Activated T-cell treated with anti-CD3 and anti-CD28 coated beads for 48 hours (primary cell): ENCODE measurements around the gene TNS3.

Experiments
- DNase-seq: peaks from one replicate; pipeline ENCODE4 v3.0.0-alpha.2; 2020; ENCODE audit warnings: low read depth

Gene TNS3

DNA sequence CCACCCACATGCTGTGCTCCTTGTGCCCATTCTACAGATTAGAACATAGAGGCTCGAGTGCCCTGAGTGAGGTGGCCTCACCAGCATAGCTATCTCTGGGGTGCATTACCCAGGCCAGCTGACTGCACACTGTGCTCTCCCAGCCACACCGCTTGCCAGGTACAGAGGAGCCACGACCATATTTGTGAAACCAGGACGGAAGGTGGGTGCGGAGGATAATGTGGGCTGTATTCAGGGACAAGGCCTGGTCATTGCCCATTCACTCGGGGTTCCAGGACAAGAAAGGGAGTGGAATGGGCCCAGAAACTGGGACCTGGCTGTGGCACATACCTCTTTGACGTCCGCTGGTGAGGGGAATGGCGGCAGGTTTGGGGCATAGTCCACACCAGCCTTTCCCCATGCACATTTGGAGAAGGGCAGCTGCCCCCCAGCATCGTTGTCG is 236.0 kb downstream of the TNS3 start:
- DNase-seq: no peak

DNA sequence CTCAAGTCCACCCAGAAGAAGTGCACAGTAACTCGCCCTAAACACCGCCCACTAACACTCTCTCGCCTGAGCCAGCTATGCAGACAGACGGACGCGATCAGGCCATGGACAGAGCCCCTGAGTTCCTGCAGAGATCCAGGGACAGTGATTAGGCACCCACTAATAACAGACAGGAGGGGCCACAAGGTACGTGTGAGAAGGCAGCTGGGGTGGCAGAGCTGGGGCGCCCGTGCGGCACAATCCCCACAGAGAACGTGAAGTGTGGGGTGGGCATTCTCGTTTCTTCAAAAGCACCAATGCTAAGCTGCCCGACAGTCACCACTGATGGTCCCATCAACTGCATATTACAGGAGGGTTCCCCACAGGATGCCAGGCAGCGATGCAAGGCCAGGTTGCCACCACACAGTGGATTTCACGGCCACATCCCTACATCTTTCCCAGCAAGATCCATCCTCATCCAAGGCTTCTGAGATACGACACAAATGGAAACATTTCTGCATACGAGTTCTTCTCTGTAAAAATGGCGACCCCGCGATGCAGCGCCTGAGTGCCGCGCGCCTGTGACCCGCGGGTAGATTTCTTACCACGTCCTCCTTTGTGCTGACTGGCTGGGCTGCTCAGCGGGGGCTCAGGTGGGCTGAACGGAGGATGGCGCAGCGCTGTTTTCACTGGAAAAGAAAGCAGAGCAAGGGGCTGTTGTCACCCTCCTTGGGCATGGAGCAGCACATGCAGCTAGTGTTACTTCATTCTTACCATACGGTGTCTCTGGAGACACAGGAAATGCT is 237.5 kb downstream of the TNS3 start:
- DNase-seq: no peak

DNA sequence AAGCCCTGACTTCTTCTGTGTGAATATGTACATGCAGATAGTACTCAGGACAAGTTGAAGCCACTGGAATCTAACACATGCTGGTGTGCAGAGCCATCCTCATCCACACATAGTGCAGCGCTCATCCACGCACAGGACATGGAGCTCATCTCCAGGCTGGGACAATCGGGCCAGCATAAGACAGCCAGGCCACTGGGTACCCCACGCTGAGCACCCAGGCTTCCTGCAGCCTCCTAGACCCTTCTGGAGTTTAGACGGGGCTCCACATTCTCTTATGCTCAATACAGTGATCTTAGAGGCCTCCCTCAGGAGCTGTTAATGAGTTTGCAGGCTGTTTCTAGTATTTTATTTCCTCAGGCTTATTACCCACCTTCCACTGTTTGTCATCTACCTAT is 238.9 kb downstream of the TNS3 start:
- DNase-seq: no peak

DNA sequence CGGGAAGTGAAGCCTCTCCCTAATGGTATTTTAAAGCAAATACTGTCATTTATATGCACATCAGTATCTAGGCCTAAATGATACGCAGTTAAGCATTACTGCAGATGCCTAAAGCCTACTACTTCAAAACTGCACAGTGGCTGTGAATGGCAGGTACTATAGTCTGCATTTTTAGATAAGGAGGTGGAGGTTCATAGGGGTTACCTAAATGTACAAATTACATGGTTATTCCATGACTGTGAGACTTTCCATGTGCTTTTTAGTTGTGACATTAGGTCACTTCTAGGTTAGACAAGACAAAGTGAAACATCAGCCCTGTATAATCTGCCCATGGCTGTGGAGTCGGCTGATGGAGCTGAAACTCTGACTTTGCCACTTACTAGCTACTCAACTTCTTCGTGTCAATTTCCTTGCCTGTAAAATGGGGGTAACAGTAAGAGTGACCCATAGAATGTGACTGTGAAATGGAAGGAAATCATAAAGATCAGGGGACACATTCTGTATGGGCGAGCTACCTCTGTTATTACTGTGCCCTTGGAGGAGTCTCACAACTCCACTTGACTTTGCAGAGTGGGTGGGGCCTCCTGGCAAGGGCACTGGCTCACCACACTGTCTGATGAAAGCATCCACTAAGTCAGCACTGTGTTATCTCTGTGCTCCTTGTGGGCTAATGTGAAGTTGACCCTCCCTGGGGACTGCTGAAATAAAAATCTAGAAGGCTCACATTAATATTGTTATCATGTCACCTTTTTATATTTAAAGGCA is 239.4 kb downstream of the TNS3 start:
- no peak for DNase-seq

DNA sequence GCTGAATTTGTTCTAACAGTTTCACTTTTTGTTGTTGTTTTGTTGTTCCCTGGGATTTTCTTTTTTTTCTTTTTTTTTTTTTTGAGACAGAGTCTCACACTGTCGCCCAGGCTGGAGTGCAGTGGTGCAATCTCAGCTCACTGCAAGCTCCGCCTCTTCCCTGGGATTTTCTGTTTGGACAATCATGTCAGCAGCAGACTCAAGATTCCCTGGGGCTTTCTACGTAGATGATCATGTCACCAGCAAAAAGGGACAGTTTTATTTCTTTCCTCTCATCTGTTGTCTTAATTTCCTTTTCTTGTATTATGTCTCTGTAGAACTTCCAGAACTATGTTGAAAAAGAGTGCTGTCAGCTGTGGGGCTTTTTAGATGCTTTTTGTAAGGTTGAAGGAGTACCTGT is 241.4 kb downstream of the TNS3 start:
- DNase-seq: no peak

DNA sequence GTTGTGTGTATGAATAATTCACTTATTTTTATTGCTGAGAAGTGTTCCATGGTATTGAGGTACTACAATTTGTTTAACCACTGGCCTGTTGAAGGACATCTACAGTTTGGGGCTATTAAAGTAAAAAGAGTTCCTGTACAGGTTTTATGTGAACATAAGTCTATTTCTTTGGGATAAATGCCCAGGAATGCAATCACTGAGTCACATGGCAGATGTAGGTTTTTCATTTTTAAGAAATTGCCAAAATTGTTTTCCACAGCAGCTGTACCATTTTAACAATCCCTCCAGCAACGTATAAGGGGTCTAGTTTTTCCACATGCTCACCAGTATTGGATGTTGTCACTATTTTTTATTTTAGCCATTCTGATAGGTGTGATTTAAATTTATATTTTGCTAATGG is 243.9 kb downstream of the TNS3 start:
- no peak for DNase-seq

DNA sequence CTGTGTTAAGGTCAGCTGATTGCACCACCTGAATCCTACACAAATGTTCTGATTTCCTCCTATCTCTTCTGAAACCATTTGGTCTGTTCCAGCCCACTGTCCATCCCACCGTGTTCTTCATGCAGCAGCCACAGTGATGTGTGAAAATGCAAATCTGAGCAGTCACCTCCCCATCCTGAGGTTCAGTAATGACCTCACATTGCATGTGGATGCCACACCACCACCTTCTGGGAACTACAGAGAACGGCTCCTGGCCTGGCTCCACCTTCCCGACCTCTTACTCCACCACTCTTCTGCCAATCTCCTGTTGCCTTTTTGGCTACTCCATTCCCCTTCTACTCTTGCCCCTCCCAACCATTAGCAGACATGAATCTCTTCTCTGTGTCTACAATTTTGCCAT is 244.4 kb downstream of the TNS3 start:
- DNase-seq: no peak

DNA sequence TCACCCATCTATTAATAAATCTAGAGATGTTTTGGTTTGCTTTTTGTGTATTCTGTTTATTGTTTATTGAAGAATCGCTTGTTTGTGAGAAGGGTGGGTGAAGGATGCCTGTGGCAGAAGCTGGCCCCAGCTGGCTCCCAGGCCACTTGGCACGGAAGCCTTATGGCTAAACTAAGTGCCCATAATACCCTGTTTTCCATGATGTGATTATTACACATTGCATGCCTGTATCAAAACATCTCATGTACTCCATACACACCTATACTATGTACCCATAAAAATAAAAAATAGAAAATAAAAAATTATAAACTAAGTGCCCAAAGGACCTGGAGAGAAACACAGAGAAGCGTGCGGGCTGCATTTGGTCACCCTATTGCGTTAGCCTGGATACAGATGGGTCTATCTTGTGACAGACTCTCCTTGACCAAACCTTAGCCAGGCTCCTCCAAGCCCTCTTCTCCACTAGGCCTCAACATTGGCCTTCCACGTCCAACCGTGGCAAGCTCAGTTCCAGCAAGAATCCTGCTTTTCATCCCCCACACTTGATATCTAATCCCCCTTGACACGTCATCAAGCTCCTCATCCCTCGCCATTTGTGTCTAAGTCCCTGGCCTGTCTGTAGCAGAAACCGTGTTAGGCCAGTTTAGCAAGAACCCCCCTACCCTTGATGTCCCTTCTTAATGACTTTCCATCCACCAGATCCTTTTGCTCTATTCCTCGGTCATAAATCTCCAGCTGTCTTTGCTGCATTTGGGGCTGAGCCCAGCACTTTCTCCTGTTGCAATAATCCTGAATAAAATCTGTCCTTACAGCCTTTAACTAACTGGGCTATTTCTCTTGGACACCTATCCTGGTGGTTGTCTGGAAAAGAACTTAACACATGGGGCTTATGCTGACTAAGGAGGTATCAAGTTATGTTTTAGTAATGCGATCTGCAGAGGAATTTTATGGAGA is 245.2 kb downstream of the TNS3 start:
- DNase-seq: no peak

DNA sequence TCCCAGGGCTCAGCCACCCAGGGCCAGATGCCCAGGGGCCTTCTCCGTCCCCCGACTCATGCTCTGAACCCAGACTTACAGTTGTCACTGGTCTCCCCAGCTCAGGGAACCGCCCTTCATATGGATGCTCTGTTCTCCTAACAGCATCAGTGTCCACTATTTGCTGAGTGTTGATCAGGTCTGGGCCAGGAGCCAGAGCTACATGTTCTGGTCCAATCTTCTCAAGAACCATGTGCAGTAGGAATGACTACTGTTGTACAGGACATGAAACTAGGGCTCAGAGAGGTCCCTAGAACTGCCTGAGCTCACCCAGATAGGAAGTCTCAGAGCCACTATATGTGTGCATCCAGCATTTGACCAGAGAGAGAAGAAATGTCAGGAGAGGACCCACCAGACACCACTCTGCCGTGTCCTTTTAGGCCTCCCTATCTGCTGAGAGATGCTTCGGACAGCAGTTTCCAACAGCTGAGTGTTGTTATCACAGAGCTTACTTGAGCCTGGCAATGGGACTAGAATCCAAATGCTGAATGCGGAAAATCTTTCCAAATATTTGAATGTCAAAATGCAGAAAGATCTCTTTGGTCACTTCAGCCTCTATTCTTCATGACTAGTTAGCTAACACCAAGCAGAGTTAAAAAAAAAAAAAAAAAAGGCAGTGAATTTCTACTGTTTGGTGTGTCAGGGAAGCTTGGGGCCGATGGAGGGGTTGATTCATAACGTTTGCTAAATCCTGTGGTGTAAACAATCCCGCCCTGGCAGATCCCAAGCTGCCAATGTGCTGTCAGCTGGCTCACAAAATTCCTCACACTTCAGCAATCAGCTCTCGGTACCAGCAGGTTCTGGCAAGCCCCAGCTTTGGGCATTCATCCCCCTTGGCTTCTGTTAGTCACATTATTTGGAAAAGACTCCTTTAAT is 246.1 kb downstream of the TNS3 start:
- DNase-seq: no peak

DNA sequence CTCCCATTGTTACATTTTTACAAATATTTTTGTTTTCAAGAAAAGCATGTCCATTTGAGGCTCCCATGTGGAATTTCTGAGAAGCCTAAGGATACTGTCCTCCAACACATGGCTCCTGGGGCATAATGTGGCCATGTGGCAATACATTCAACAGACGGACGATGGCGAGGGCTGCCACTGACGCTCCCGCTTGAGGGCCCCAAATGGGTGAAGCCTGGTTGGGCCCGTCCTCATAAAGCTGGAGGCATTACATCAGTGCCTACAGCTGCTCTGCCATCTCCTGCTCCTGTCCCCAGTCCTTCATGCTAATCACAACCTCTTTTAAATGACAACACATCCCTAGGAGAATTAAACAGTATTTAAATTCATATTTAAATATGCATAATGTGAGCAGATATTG is 246.8 kb downstream of the TNS3 start:
- DNase-seq: no peak

DNA sequence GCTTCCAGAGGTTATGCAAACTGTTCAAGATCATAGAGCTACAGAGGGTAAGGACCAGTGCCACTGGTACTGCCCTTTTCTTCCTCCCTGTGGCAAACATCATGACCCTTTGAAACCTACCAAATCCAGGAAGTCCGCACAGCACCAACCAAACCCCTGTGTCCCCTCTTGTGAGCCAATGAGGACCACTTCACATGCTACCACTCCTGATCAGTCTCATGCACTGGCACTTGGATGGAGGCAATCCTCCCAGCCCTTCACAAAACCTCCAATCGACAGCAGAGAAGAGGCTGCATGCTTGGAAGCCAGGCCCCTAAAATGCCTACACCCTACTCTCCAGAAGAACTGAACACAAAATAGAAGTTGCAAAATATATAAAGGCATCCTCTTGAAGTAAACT is 248.0 kb downstream of the TNS3 start:
- no peak for DNase-seq

DNA sequence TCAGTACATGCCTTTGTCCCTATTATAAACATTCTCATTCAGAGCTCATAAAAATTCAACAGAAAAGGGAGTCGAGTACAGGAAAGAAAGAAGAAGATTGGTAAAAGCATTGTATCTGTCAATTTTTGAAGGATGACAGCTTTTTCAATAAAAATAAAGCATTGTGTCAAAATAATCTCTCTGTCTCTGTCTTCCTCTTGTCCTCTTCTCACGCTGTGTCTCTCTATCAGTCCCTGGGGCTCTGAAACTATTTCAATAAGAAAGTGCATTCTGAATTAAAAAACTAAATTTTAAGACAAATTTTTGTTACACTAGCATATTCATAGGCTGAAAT is 248.4 kb downstream of the TNS3 start:
- no peak for DNase-seq

DNA sequence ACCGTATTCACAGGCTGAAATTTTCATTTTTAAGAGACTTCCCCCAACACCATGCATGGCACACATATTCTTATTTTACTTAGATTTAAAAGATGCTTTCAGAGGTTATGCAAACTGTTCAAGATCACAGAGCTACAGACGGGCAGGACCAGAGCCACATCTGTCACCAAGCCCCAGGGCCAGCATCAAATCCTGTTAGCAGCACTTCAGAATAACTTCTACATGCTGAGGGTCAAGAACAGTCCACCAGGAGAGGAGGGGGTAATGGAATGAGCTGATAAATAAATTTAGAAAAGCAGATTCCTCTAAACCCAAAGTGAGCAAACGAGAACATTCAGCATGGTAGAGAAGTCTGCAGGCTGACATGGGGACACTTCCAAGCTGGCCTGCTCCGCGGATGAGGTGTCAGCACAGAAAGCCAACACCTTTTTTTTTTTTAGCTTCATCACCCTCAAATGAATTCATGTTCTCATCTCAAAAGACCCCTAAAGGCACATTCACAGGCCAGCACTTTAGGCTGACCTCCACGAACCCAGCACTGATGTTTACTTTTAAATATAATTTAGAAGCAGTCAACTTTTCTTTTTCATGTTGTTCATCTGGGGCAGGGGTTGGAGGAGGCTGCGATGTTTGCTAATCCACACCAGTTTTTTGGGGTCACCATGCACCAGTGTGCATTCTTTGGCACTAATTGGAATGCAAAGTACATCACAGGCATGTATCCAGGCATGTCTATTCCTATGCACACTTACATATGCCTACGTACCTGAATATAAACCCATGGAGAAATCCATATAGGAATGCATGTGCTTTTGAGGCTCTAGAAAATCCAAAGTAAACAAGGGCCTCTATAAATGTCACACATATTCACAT is 249.0 kb downstream of the TNS3 start:
- no peak for DNase-seq

DNA sequence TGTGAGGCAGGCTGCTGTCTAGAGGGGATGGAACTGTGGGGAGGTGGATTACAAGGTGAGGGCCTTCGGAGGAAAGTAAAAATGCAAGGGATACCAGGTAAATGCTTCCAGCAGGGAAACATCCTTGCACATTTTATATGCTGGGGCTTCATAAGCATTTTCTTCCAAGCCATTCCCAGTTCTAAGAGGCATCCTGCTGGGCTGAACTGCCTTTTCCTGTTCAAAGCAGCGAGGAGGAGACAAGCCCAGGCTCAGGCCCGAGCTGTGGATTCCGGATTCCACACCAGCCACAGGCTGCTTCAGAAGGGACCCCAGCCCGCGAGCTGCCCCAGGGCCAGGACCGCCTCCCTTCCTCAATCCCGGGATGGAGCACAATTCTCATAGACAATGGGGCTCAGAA is 249.7 kb downstream of the TNS3 start:
- DNase-seq: no peak

DNA sequence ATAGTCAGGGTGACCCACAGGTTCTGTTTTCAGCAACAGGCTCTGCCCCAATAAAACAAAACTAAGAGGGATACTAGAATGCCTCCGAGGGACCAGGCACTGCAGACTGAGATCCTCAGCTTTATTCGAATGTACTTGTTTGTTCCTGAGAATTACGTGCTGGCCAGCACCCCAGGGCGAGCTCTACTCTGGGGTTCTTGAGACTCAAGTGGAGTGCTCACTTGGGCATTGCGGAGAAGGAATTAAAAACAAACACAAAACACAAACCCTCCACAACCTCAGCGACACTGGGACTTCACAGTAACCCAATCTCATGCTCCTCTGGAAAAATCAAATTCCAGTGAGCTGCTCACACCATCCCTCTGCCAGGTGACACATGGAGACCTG is 250.7 kb downstream of the TNS3 start:
- DNase-seq: no peak

DNA sequence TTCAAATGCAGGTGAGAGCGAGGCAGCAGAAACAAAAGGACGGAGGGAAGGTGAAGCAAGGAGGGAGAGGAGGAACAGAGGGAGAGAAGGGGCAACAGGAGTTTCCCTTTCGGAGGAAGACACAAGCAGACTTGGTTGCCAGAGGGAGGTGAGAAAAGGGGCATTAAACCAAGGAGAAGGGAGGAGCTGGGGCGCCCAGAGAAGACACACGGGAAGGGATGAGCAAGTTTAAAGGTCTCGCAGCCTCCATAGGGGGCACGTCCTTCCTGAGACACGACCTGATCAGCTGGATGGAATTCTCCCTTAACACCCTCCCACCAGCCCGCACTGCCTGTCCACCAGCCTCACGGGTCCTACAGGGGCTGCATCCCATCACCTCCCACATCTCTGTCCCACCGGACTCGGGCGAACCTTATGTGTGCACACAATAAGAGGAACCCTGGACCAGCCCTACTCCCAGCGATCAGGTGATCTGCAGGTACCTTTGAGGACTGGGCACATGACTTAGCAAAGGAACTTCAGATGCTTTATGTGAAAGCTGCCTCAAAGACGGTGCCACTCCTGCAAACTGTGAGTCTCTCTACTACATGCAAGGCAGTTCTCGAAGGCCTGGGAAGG is 251.2 kb downstream of the TNS3 start:
- no peak for DNase-seq

DNA sequence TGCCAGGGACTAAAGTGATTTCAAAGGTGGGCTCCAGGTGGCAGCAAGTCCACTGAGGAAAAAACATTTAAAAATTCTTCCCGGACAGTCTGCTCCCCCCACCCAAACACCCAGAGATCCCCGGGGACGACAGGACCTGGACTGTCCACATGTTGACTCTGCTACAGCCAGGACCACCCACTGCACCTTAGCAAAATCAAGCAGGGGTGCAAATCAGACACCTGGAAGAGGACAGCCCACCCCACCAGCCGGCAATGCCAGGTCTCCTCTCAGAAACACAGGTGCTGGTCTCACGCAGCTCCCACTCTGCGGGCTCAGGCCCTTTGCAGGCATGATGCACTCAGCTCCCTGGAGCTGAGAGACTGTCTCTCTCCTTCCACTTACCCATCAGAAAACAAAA is 251.9 kb downstream of the TNS3 start:
- no peak for DNase-seq

DNA sequence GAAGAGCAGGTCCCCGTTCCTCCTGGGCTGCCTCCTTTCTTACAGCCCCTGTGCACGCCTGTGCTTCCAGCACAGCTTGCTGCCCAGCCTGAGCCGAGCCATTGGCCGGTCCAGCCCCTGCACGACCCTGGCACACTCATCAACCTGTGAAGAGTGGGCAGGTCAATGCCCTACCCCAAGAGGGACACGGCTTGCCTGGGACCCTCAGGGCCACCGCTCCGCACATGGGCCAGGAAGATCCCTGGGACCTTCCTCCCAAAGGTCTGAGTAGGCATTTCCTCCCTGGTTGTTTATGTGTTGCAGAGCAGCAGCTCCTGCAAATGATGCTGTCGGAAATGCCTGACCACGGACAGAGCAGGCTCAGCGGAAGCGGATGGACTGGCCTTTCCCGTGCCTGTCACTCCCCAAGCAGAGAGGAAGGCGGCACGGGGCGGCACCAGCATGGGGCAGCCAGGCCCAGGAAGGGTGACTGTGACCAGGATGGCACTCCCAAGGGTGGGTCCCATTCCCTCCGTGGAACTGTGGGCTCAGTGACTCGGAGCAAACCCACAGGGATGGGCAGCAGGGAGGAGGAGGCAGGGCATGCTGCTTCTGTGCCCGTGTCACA is 252.5 kb downstream of the TNS3 start:
- no peak for DNase-seq

DNA sequence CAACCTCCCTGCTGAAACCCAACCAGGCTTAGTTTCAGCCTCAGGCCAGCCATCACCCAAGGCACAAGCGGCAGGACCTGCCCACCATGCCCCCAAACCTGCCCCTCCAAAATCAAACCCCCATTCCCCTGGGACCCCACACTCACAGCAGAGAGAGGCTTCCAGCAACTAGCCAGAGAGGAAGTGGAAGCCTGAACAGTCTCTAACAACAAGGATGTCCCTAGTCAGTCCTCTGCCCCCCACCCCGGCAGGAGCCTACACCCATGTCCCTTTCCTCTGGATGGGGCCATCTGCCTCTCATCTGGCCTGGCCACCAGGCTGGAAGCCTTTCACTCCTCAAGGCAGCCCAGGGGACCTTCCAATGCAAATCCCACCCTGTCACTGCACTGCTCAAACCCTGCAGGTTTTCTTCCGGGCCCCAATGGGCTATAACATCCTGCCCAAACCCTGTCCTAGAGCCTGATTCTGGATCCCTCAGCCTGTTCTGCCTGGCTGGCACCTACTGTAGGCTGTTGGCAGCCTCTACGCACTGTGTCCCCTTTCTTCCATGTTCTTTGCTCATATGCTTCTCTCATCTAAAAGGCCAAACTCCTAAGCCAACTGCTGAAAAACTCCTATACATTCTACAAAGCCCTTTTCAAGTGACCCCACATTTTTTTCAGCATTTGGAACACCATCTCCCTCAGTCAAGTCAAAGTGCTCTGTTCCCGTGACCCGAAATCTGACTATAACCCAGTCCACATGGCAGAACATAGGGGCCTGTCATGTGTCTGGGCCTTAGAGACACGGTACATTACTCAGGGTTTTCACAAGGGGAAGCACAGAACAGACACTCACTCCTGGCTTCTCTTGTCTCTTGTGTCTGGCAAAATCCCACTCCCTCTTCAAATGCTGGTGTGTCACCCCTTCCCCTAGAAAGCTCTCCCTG is 253.3 kb downstream of the TNS3 start:
- DNase-seq: no peak
